ENCODE results near the gene SLC9A1.
"Not testable (repeated sequence)": the region's sequence is repeated elsewhere in the genome, so short reads cannot be mapped to it uniquely, and the experiment has no call there.

SLC9A1 gene

DNA sequence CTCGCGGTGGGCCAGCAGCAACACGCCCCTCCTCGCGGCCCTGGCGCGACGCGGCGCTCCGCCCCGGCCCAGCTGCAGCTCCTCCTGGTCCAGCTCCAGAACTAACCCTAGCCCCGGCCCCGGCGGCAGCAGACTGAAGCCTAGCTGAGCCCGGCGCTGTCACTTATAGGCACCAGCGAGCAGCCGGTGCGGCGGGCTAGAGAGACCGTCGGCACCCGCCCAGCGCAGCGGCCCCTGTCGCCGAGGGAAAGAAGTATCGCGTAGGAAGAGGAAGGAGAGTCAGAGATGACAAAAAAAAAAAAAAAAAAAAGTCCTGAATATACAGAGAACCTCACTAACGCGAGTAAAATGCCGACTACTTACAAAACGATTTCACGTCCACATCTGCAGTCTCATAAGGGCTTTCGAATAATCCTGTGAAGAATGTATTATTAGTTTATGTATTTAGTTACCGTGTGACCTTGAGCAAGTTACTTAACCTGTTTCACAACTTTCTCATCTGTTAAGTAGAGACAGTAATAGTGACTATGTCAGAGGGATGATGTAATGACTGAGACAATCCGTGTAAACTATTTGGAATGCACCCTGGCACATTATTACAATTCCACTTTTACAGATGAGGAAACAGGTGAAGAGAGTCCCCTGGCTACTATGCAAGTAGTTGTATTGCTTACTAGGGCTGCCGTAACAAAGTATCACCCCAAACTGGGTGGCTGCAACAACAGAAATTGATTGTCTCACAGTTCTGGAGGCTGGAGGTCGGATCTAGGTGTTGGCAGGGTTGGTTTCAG is at the start of gene SLC9A1:
Gene SLC9A1 (minus strand): TSS at position 135 of the 791 bp plus-strand sequence. CDS start 791 bp downstream, outside the sequence.
- TF ChIP-seq, protein P1, sequence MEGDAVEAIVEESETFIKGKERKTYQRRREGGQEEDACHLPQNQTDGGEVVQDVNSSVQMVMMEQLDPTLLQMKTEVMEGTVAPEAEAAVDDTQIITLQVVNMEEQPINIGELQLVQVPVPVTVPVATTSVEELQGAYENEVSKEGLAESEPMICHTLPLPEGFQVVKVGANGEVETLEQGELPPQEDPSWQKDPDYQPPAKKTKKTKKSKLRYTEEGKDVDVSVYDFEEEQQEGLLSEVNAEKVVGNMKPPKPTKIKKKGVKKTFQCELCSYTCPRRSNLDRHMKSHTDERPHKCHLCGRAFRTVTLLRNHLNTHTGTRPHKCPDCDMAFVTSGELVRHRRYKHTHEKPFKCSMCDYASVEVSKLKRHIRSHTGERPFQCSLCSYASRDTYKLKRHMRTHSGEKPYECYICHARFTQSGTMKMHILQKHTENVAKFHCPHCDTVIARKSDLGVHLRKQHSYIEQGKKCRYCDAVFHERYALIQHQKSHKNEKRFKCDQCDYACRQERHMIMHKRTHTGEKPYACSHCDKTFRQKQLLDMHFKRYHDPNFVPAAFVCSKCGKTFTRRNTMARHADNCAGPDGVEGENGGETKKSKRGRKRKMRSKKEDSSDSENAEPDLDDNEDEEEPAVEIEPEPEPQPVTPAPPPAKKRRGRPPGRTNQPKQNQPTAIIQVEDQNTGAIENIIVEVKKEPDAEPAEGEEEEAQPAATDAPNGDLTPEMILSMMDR (IDR thresholded peaks at IDR 0.05), result peak; percentile 37
- DNase-seq (ENCODE audit: low spot score), result peak; percentile 97
- peak within 1 kb of the TSS; percentile 85 to 92 for H3K27ac ChIP-seq
- peak within 1 kb of the TSS; percentile 80 for H3K4me3 ChIP-seq

DNA sequence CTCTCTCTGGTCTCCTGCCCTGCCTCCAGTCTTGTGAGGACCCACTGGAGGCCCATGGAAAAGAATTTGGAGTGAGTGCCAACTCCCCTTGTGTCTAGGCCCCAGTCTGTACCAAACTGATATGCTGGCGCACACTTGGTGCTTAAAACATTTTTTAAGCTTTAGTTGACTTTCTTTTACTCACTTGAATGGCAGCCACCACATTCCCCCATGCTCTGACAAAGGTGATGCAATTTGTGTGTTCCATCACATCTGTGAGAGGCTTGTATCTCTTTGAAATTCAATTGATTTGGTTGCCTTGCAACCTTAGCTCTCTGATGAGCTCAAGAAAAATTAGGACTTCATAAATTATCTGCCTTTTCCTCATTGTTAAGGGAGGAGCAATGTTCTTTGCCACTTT is 49.0 kb upstream of the SLC9A1 start:
- Histone ChIP-seq H3K4me3 (no peak overlapping the region), H3K27ac (no peak overlapping the region)
- TF ChIP-seq, protein P1 (IDR thresholded peaks at IDR 0.05), result no peak
- DNase-seq (ENCODE audit: low spot score), result no peak

- Histone ChIP-seq H3K27ac (no peak overlapping the region), H3K4me3 (no peak overlapping the region)
- no peak for DNase-seq (ENCODE audit: low spot score)
- TF ChIP-seq, protein P1 (IDR thresholded peaks at IDR 0.05), result no peak
Observed at GRCh38 chr1:27201295-27201694, 46.4 kb upstream of the SLC9A1 start.

DNA sequence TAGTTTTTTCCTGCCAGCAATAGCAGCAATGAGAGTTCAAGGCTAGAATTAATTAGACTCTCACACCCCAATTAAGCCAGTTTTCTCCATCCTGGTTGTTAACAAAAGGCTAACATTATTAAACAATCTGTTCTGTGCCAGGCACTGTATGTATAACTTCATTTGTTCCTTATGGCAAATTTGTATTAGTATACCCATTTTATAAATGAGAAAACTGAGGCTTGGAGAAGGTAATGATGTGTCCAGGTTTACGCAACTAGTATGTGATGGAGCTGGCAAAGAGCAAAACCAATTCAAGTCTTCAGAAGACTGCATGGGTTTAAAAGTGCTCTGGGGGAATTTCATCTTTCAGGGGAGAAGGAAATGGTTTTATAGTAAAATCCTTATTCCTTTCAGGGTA is 38.3 kb upstream of the SLC9A1 start:
- Histone ChIP-seq H3K4me3 (no peak overlapping the region), H3K27ac (no peak overlapping the region)
- TF ChIP-seq, protein P1 (IDR thresholded peaks at IDR 0.05), result no peak
- DNase-seq (ENCODE audit: low spot score), result no peak

DNA sequence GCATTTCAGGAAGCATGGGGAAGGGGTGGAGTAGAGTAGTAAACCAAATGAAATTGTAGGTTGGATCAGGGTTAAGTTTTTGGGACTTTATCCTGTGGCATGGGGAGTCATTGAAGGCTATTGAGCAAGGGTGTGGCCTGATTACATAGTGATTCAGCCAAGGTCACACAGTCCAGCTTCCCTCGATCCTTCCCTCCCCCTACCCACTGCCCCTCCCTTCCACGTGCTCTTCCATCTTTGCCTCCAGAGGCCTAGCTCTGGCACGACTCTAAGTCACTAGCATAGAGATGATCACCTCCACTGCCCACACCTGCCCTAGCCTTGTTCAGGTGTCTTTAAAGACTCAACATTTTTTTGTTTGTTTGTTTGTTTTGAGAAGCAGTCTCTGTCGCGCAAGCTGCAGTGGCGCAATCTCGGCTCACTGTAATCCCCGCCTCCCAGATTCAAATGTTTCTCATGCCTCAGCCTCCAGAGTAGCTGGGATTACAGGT is 37.2 kb upstream of the SLC9A1 start:
- TF ChIP-seq, protein P1 (IDR thresholded peaks at IDR 0.05), result no peak
- no peak overlapping the region for H3K4me3 ChIP-seq
- DNase-seq (ENCODE audit: low spot score), result no peak
- no peak overlapping the region for H3K27ac ChIP-seq

DNA sequence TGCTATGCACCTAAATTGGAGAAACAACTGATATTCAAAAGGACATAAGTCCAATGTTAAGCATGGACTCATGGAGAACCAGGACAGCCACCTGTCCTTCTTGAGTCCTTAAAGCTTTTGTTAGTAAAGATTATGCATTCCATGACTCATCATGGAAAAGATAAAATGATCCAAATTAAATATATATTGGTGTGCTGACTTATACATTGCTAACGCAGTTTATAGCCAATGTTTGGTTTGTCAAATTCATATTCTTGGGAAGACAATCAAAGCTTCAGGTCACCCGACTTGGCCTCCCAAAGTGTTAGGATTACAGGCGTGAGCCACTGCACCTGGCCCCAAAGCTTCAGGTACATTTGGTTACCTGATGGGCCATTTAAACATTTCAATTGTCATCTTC is 29.7 kb upstream of the SLC9A1 start:
- not testable (repeated sequence) for DNase-seq (ENCODE audit: low spot score); H3K4me3 ChIP-seq; H3K27ac ChIP-seq

DNA sequence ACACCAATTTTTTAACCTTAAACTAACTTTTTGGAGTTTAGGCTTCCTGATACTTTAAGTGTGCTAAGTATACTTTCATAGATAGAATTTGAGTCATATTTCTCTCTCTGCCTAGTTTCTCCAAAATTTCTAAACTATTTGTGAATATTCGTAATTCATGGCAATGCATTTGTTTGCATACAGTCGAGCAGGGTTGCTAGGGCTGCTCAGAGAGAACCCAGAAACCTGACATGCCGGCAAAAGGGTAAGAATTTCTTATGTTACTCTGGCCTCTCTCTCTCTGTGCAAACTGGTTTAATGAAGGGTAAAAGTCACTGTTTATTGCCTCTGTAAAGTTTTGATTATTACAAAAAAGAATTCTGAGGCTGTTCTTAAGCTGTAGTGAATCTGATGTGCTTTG is 25.1 kb upstream of the SLC9A1 start:
- TF ChIP-seq, protein P1 (IDR thresholded peaks at IDR 0.05), result no peak
- no peak for DNase-seq (ENCODE audit: low spot score)
- H3K27ac ChIP-seq, result no peak overlapping the region
- H3K4me3 ChIP-seq, result no peak overlapping the region
